ENCODE measurements around the gene SP5.

DNA sequence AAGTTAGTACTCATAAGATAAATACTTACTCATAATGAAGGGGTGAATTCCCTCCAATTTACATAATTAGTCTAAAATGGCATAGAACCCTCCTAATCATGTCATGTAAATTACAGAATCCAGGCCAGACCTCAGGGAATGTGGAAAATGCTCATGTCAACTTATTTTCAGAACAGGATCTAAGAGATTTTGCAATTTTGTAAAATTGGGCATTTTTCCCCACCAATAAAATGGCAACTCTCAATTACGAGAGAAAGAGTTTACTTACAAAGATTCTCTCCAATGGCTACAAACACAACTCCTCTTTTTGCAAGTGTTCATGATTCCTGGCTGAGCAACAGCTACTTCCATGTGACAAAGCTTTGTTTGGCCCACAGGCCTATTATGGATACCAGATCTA is 33.8 kb upstream of the SP5 start:
- TF ChIP-seq, protein P1, sequence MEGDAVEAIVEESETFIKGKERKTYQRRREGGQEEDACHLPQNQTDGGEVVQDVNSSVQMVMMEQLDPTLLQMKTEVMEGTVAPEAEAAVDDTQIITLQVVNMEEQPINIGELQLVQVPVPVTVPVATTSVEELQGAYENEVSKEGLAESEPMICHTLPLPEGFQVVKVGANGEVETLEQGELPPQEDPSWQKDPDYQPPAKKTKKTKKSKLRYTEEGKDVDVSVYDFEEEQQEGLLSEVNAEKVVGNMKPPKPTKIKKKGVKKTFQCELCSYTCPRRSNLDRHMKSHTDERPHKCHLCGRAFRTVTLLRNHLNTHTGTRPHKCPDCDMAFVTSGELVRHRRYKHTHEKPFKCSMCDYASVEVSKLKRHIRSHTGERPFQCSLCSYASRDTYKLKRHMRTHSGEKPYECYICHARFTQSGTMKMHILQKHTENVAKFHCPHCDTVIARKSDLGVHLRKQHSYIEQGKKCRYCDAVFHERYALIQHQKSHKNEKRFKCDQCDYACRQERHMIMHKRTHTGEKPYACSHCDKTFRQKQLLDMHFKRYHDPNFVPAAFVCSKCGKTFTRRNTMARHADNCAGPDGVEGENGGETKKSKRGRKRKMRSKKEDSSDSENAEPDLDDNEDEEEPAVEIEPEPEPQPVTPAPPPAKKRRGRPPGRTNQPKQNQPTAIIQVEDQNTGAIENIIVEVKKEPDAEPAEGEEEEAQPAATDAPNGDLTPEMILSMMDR (IDR thresholded peaks at IDR 0.05): no peak
- no peak for TF ChIP-seq EZH2 (IDR thresholded peaks at IDR 0.05; ENCODE audit: borderline replicate concordance, insufficient read depth, low read depth, low read length, poor library complexity, severe bottlenecking)

Data from B cell (primary cell).